Measurements from ENCODE around the gene NOX4.
"Not testable (repeated sequence)": the region's sequence is repeated elsewhere in the genome, so short reads cannot be mapped to it uniquely, and the experiment has no call there.

Gene NOX4

GRCh38 chr11:89293965-89294679 is 197.1 kb downstream of the NOX4 start:
- Histone ChIP-seq H3K36me3 (ENCODE audit: control insufficient read depth, low read length) (no peaks in the 10 kb centered on the region), H3K27me3 (ENCODE audit: control insufficient read depth, low read length) (no peaks in the 10 kb centered on the region), H3K4me2 (ENCODE audit: low read length) (no peak overlapping the region), H3K9me2 (replicated peaks; ENCODE audit: control insufficient read depth, low read length) (no peaks in the 10 kb centered on the region), H3F3A (ENCODE audit: control insufficient read depth, insufficient read depth) (no peaks in the 10 kb centered on the region), H4K20me1 (ENCODE audit: control insufficient read depth, insufficient read depth, low read depth, low read length) (no peaks in the 10 kb centered on the region), H3K9me3 (ENCODE audit: control insufficient read depth, insufficient read depth, low read length) (no peaks in the 10 kb centered on the region), H3K4me3 (ENCODE audit: low read length) (no peak overlapping the region), H3K4me1 (ENCODE audit: control insufficient read depth, low read length) (no peaks in the 10 kb centered on the region), H3K79me2 (ENCODE audit: control insufficient read depth, low read length) (no peaks in the 10 kb centered on the region), H3K27ac (ENCODE audit: low read depth, low read length) (no peak overlapping the region)
- TF ChIP-seq EZH2phosphoT487 (IDR thresholded peaks at IDR 0.05; ENCODE audit: borderline replicate concordance, low read length) = no peak
- TF ChIP-seq, protein P1, sequence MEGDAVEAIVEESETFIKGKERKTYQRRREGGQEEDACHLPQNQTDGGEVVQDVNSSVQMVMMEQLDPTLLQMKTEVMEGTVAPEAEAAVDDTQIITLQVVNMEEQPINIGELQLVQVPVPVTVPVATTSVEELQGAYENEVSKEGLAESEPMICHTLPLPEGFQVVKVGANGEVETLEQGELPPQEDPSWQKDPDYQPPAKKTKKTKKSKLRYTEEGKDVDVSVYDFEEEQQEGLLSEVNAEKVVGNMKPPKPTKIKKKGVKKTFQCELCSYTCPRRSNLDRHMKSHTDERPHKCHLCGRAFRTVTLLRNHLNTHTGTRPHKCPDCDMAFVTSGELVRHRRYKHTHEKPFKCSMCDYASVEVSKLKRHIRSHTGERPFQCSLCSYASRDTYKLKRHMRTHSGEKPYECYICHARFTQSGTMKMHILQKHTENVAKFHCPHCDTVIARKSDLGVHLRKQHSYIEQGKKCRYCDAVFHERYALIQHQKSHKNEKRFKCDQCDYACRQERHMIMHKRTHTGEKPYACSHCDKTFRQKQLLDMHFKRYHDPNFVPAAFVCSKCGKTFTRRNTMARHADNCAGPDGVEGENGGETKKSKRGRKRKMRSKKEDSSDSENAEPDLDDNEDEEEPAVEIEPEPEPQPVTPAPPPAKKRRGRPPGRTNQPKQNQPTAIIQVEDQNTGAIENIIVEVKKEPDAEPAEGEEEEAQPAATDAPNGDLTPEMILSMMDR (IDR thresholded peaks at IDR 0.05; ENCODE audit: low read depth, low read length, poor library complexity, severe bottlenecking) = no peak

DNA sequence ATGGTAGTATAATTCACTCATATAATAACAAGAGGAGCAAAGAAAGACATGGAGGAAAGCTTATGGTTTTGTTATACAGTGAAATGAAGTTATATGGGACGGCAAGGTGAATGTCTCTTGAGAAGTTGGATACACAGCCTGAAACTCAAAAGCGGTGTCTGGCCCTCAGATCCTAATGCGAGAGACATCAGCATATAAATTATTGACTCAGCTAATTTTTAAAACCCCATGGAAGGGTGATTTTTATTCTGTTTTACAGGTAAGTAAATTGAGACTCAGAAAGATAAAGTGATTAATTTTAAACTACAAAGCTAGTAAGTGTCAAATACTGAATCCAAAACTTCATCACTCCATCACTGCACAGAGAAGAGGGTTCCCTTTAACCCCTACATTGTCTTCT is 203.2 kb downstream of the NOX4 start:
- H3K4me1 ChIP-seq (ENCODE audit: control insufficient read depth, low read length); H3K4me2 ChIP-seq (ENCODE audit: low read length); H3K27ac ChIP-seq (ENCODE audit: low read depth, low read length); H3K4me3 ChIP-seq (ENCODE audit: low read length); H3K27me3 ChIP-seq (ENCODE audit: control insufficient read depth, low read length); H3K36me3 ChIP-seq (ENCODE audit: control insufficient read depth, low read length); H3K9me3 ChIP-seq (ENCODE audit: control insufficient read depth, insufficient read depth, low read length); H4K20me1 ChIP-seq (ENCODE audit: control insufficient read depth, insufficient read depth, low read depth, low read length); H3K79me2 ChIP-seq (ENCODE audit: control insufficient read depth, low read length); H3F3A ChIP-seq (ENCODE audit: control insufficient read depth, insufficient read depth); H3K9me2 ChIP-seq (replicated peaks; ENCODE audit: control insufficient read depth, low read length): not testable (repeated sequence)

DNA sequence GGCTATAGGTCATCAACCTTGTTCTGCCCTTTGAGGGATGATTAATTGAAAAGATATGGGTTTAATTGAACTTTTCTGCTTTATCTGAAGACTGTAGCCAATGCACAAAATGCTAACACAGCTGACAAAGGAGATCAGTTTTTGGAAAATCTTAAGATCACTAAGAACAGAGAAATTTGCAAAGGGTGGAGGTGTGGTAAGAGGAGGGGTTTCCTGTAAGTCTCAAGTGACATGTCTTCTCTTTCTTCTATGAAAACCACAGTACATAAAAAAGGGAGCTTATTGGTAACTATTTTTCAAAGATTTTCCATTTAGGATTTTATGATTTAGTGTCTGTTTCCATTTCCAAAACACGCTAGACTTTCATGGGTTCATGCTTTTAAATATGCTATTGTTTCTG is 204.6 kb downstream of the NOX4 start:
- not testable (repeated sequence) for H4K20me1 ChIP-seq (ENCODE audit: control insufficient read depth, insufficient read depth, low read depth, low read length); H3K27me3 ChIP-seq (ENCODE audit: control insufficient read depth, low read length)

DNA sequence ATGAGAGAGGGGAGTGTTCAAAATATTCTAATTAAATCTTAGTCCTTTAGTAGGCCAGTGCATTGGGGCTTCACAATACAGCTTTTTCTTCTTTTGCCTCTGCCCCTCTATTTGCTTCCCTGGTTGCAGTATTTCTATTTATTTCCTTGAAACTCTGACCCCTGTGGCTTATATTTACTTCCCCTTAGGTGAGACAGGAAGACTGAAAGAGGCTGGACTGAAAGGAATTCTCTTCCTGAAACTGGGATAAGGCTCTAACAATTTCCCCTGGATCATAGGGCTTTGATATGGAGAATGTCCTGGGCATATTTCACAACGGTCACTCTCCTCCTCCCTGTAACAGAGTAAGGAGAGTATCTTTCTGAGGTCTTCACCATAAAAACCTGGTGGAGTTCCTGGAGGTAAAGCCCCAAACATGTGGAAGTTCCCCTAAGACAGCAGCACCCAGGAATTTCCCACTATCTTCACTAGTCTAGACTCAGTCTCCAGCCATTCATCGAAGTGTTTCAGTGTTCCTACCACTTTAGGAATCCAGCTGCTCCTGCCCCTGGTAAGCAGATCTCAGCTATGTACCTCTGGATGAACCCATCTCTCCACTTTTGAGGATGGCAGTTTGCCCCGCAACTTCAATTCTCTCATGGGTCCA is 210.0 kb downstream of the NOX4 start:
- not testable (repeated sequence) for H3K9me3 ChIP-seq (ENCODE audit: control insufficient read depth, insufficient read depth, low read length); H3K79me2 ChIP-seq (ENCODE audit: control insufficient read depth, low read length); H3K4me1 ChIP-seq (ENCODE audit: control insufficient read depth, low read length); H3K4me3 ChIP-seq (ENCODE audit: low read length); H3K27ac ChIP-seq (ENCODE audit: low read depth, low read length); H4K20me1 ChIP-seq (ENCODE audit: control insufficient read depth, insufficient read depth, low read depth, low read length); H3K36me3 ChIP-seq (ENCODE audit: control insufficient read depth, low read length); H3K27me3 ChIP-seq (ENCODE audit: control insufficient read depth, low read length); H3F3A ChIP-seq (ENCODE audit: control insufficient read depth, insufficient read depth); H3K4me2 ChIP-seq (ENCODE audit: low read length); H3K9me2 ChIP-seq (replicated peaks; ENCODE audit: control insufficient read depth, low read length)

More for the DNA sequence above, 204.6 kb downstream of the NOX4 start:
- H3K36me3 ChIP-seq (ENCODE audit: control insufficient read depth, low read length); H3K9me3 ChIP-seq (ENCODE audit: control insufficient read depth, insufficient read depth, low read length); H3K4me1 ChIP-seq (ENCODE audit: control insufficient read depth, low read length); H3K9me2 ChIP-seq (replicated peaks; ENCODE audit: control insufficient read depth, low read length); H3K4me3 ChIP-seq (ENCODE audit: low read length); H3F3A ChIP-seq (ENCODE audit: control insufficient read depth, insufficient read depth); H3K27ac ChIP-seq (ENCODE audit: low read depth, low read length); H3K4me2 ChIP-seq (ENCODE audit: low read length); H3K79me2 ChIP-seq (ENCODE audit: control insufficient read depth, low read length): not testable (repeated sequence)

DNA sequence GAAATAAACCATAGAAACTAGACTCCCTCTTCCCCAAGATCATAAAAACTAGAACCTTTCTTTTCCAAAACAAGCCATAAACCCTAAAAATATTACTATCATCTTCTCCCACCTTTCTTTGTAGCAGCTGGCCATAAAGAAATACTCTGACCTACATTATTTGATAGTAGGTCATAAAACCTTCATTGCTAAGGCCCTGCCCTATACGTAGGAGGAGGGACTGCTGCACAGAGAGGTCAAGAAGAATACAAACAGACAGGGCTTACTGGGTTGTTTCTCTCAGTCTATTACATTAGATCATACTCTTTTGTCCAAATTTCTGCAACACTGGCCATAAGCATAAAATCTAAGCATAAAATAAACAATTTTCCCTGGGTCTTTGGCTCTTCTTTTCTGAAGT is 212.0 kb downstream of the NOX4 start:
- Histone ChIP-seq H3K4me1 (ENCODE audit: control insufficient read depth, low read length) (no peaks in the 10 kb centered on the region), H3K79me2 (ENCODE audit: control insufficient read depth, low read length) (no peaks in the 10 kb centered on the region), H3K27ac (ENCODE audit: low read depth, low read length) (no peak overlapping the region), H3K9me3 (ENCODE audit: control insufficient read depth, insufficient read depth, low read length) (no peaks in the 10 kb centered on the region), H4K20me1 (ENCODE audit: control insufficient read depth, insufficient read depth, low read depth, low read length) (no peaks in the 10 kb centered on the region), H3K4me3 (ENCODE audit: low read length) (no peak overlapping the region), H3K27me3 (ENCODE audit: control insufficient read depth, low read length) (no peaks in the 10 kb centered on the region), H3F3A (ENCODE audit: control insufficient read depth, insufficient read depth) (no peaks in the 10 kb centered on the region), H3K36me3 (ENCODE audit: control insufficient read depth, low read length) (no peaks in the 10 kb centered on the region), H3K4me2 (ENCODE audit: low read length) (no peak overlapping the region), H3K9me2 (replicated peaks; ENCODE audit: control insufficient read depth, low read length) (no peaks in the 10 kb centered on the region)
- TF ChIP-seq, protein P1 (IDR thresholded peaks at IDR 0.05; ENCODE audit: low read depth, low read length, poor library complexity, severe bottlenecking) = no peak
- no peak for TF ChIP-seq EZH2phosphoT487 (IDR thresholded peaks at IDR 0.05; ENCODE audit: borderline replicate concordance, low read length)

All from DOHH2 (cell line).